Erythroblast (primary cell): ENCODE data around the gene DYNC1I2.

Source experiments
- GATA1 ChIP-seq: IDR thresholded peaks from 2 replicates; pipeline ENCODE4 v1.6.1; 2011; ENCODE audit warnings: low read depth, mild to moderate bottlenecking, control low read depth, low read length, moderate library complexity
- POLR2A ChIP-seq: IDR thresholded peaks from 2 replicates; pipeline ENCODE4 v1.6.1; 2011; ENCODE audit warnings: mild to moderate bottlenecking, low read length

GRCh38 chr2:171673905-171674304, 13.4 kb upstream of the DYNC1I2 start:
- TF ChIP-seq POLR2A (no peak), GATA1 (no peak)
